Cardiac ventricle fibroblast (primary cell): ENCODE results near the gene CCNB1IP1. TPM values are rescaled to one million over a fixed set of nuclear protein-coding genes. Genes with fewer than 3 reads are reported as not detected.

Source experiments
- total RNA-seq: library from RNA; depleted of rRNA; stranded (reverse); fragments of >200 nt; gene quantifications from 2 replicates; pipeline ENCODE4 v1.2.3, GENCODE V29; 2015

The CCNB1IP1 gene, protein sequence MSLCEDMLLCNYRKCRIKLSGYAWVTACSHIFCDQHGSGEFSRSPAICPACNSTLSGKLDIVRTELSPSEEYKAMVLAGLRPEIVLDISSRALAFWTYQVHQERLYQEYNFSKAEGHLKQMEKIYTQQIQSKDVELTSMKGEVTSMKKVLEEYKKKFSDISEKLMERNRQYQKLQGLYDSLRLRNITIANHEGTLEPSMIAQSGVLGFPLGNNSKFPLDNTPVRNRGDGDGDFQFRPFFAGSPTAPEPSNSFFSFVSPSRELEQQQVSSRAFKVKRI
- 28.0 and 42.1 TPM in 2 replicates for total RNA-seq

DNA sequence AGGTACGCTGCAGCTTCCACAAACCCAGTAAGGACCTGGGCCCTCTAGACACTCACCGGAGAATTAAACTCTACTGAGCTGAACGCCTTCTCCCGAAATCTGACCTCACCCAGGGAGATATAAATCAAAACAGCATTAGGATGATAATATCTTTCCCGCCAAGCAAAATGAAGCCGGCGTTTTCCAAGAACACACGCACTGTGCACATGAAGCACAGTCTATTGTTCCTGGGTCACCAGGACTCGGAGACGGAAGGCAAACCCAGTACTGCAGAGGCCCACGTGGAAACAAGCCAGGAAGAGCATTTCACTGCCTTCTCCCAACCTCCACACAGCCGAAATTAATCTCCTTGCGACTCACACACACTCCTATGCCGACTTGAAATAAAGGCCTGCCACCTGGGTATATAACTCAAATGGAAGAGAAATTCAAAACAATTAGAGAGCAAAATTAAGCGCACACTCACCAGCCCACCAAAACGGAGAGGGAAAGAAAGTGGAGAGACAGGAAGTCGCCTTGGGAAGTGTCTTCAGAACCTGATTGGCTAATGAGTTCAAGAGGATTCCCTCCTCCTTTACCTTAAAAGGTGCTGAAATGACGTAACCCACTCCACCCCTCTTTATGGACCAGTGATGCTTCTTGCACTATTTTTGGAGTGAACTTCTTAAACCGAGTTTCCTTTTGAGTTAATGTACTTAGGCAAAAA lies at the start of gene CCNB1IP1:
Gene CCNB1IP1, minus strand, starts transcription at position 492 of the 706 bp plus-strand sequence. CDS start 16,756 bp downstream, outside the sequence.

GRCh38 chr14:20343092-20343861 lies 10.2 kb upstream of the CCNB1IP1 start, which contains the start of gene PARP2:
TSS of gene PARP2 (plus strand) at chr14:20343635. CDS start at chr14:20343642, 7 bp downstream.

GRCh38 chr14:20305265-20306078 lies 27.6 kb downstream of the CCNB1IP1 start, which contains the start of gene TTC5:
TSS of gene TTC5 (minus strand) at chr14:20305951. CDS start at chr14:20305937, 14 bp downstream.

Other genes with a start within 250 kb of the CCNB1IP1 start
- not detected in 2 replicates for gene OR4K17, start 222.5 kb downstream of the CCNB1IP1 start, total RNA-seq
- gene OR4N5, start 194.5 kb downstream of the CCNB1IP1 start, total RNA-seq, result not detected in 2 replicates
- gene OR11G2, start 142.4 kb downstream of the CCNB1IP1 start, total RNA-seq, result not detected in 2 replicates
- not detected in 2 replicates for gene OR11H6, start 109.6 kb downstream of the CCNB1IP1 start, total RNA-seq
- not detected in 2 replicates for gene OR11H7, start 104.3 kb downstream of the CCNB1IP1 start, total RNA-seq
- gene OR11H4, start 94.0 kb downstream of the CCNB1IP1 start, total RNA-seq, result not detected in 2 replicates
- gene TTC5, start 27.3 kb downstream of the CCNB1IP1 start, total RNA-seq, result 5.4 and 9.6 TPM in 2 replicates
- 6.4 and 11.6 TPM in 2 replicates for gene PARP2, start 10.4 kb upstream of the CCNB1IP1 start, total RNA-seq
- gene TEP1, start 80.2 kb upstream of the CCNB1IP1 start, total RNA-seq, result 13.4 and 17.6 TPM in 2 replicates
- 0.31 TPM in 1 of 2 replicates, not detected in the other for gene KLHL33, start 102.9 kb upstream of the CCNB1IP1 start, total RNA-seq
- gene OSGEP, start 121.5 kb upstream of the CCNB1IP1 start, total RNA-seq, result 27.0 and 34.1 TPM in 2 replicates
- 156 and 173 TPM in 2 replicates for gene APEX1, start 121.9 kb upstream of the CCNB1IP1 start, total RNA-seq
- 14.6 and 17.6 TPM in 2 replicates for gene PIP4P1, start 128.2 kb upstream of the CCNB1IP1 start, total RNA-seq
- 17.1 and 21.0 TPM in 2 replicates for gene PNP, start 136.1 kb upstream of the CCNB1IP1 start, total RNA-seq
- gene RNASE10, start 172.3 kb upstream of the CCNB1IP1 start, total RNA-seq, result not detected in 2 replicates
- not detected in 2 replicates for gene RNASE9, start 227.8 kb upstream of the CCNB1IP1 start, total RNA-seq